Colonic mucosa (tissue), 4 donors: ENCODE measurements around the gene SLC25A20. TPM values are rescaled to one million over a fixed set of nuclear protein-coding genes. Genes with fewer than 3 reads are reported as not detected.

Experiments used
- DNase-seq: peaks from one replicate; pipeline ENCODE4 v3.0.0-alpha.2; 2020
- H3K27ac ChIP-seq: fragments of 200-600 bp; one replicate; pipeline ENCODE4 v1.8.0; 2021
- H3K27me3 ChIP-seq: fragments of 200-600 bp; one replicate; pipeline ENCODE4 v1.8.0; 2021
- H3K36me3 ChIP-seq: fragments of 200-600 bp; one replicate; pipeline ENCODE4 v1.8.0; 2021
- H3K4me1 ChIP-seq: fragments of 200-600 bp; one replicate; pipeline ENCODE4 v1.8.0; 2021; ENCODE audit warnings: mild to moderate bottlenecking
- H3K4me3 ChIP-seq: fragments of 200-600 bp; one replicate; pipeline ENCODE4 v1.8.0; 2021
- H3K9ac ChIP-seq, 2 donors: one replicate each; pipeline ENCODE4 v1.7.0; 2013; ENCODE audit warnings: control low read depth in 2 of 2, low read depth in 2 of 2, low read length in 2 of 2
- H3K9me3 ChIP-seq: fragments of 200-600 bp; one replicate; pipeline ENCODE4 v1.8.0; 2021
- CTCF ChIP-seq: fragments of 200-600 bp; IDR thresholded peaks from one replicate; pipeline ENCODE4 v1.8.0; 2022; ENCODE audit warnings: antibody characterized with exemption, mild to moderate bottlenecking
- intact Hi-C: fragments of 100-400 bp; cut with DNase I; formaldehyde crosslinking; loops from one replicate; pipeline ENCODE4 v1.14.1; 2022
- total RNA-seq, 2 donors: library from RNA; stranded (reverse); fragmentation: NEBNext Ultra II Directional in 1 of 2; extraction: Animal tissue kit (Norgen Biotek cat#: 25700) in 1 of 2; gene quantifications; one replicate each; pipeline ENCODE4 v1.2.1, GENCODE V29; 2021
- donor health status: healthy.
- donor health status: DM: no; HTN: no; CAD: no.
- donor health status: DM: no; HTN: no; CAD: no.

Gene SLC25A20
- 10 to 100 TPM; 28.6 to 31.5 TPM for total RNA-seq

- no peak for TF ChIP-seq CTCF
- H3K4me1 ChIP-seq, result peaks cover 11% of the 10 kb centered on the region
- peak within 1 kb of the TSS; percentile 71 for H3K4me3 ChIP-seq
- intact Hi-C loops, result no loop called here
- H3K36me3 ChIP-seq, result no peaks in the 10 kb centered on the region
- DNase-seq, result peak; percentile 96
- H3K27ac ChIP-seq, result peak within 1 kb of the TSS; percentile 81
- peak within 1 kb of the TSS; percentile 91 to 95 for H3K9ac ChIP-seq
- H3K9me3 ChIP-seq, result no peaks in the 10 kb centered on the region
- H3K27me3 ChIP-seq, result no peaks in the 10 kb centered on the region
Observed at GRCh38 chr3:48898383-48899234, at the start of gene SLC25A20. Gene SLC25A20, minus strand, starts transcription at chr3:48898882. Its CDS starts 88 bp downstream, at chr3:48898794.

GRCh38 chr3:48945891-48946549 is 47.3 kb upstream of the SLC25A20 start:
- no peaks in the 10 kb centered on the region for H3K4me1 ChIP-seq
- no peaks in the 10 kb centered on the region for H3K36me3 ChIP-seq
- no peak for TF ChIP-seq CTCF
- H3K9ac ChIP-seq, result no peak overlapping the region
- no peaks in the 10 kb centered on the region for H3K27me3 ChIP-seq
- no peaks in the 10 kb centered on the region for H3K9me3 ChIP-seq
- H3K27ac ChIP-seq, result no peak overlapping the region
- intact Hi-C loops, result no loop called here
- H3K4me3 ChIP-seq, result no peak overlapping the region
- no peak for DNase-seq

GRCh38 chr3:48945432-48945831 is 46.8 kb upstream of the SLC25A20 start:
- H3K27ac ChIP-seq, result no peak overlapping the region
- DNase-seq, result no peak
- intact Hi-C loops, result no loop called here
- no peak for TF ChIP-seq CTCF
- no peaks in the 10 kb centered on the region for H3K9me3 ChIP-seq
- H3K36me3 ChIP-seq, result no peaks in the 10 kb centered on the region
- H3K9ac ChIP-seq, result no peak overlapping the region
- H3K27me3 ChIP-seq, result no peaks in the 10 kb centered on the region
- no peaks in the 10 kb centered on the region for H3K4me1 ChIP-seq
- no peak overlapping the region for H3K4me3 ChIP-seq

GRCh38 chr3:48938689-48939088 is 40.0 kb upstream of the SLC25A20 start:
- no peak for DNase-seq
- no peaks in the 10 kb centered on the region for H3K27me3 ChIP-seq
- H3K4me3 ChIP-seq, result no peak overlapping the region
- H3K9ac ChIP-seq, result no peak overlapping the region
- no peaks in the 10 kb centered on the region for H3K36me3 ChIP-seq
- no peak overlapping the region for H3K27ac ChIP-seq
- H3K9me3 ChIP-seq, result no peaks in the 10 kb centered on the region
- intact Hi-C loops, result no loop called here
- no peaks in the 10 kb centered on the region for H3K4me1 ChIP-seq
- TF ChIP-seq CTCF, result no peak

GRCh38 chr3:48938156-48938555 is 39.5 kb upstream of the SLC25A20 start:
- no peak for TF ChIP-seq CTCF
- Histone ChIP-seq H3K9ac (no peak overlapping the region), H3K36me3 (no peaks in the 10 kb centered on the region), H3K9me3 (no peaks in the 10 kb centered on the region), H3K27ac (no peak overlapping the region), H3K27me3 (no peaks in the 10 kb centered on the region), H3K4me1 (no peaks in the 10 kb centered on the region), H3K4me3 (no peak overlapping the region)
- DNase-seq, result no peak
- intact Hi-C loops, result no loop called here
